Measurements from ENCODE around the gene GRPEL1.

Gene GRPEL1

GRCh38 chr4:7067452-7068278, at the start of gene GRPEL1:
Gene GRPEL1 (minus strand): TSS chr4:7068064. CDS start chr4:7068032, 32 bp downstream.
- no peak for TF ChIP-seq ZNF274 (IDR thresholded peaks at IDR 0.05; ENCODE audit: low read depth, low read length)

GRCh38 chr4:7116705-7117104, 48.8 kb upstream of the GRPEL1 start:
- TF ChIP-seq ZNF274 (IDR thresholded peaks at IDR 0.05; ENCODE audit: low read depth, low read length) = no peak
- H3K4me3 ChIP-seq (ENCODE audit: low read length) = no peak overlapping the region

More at GRCh38 chr4:7067452-7068278, at the start of gene GRPEL1:
- H3K4me3 ChIP-seq (ENCODE audit: low read length) = peak within 1 kb of the TSS; percentile 86

DNA sequence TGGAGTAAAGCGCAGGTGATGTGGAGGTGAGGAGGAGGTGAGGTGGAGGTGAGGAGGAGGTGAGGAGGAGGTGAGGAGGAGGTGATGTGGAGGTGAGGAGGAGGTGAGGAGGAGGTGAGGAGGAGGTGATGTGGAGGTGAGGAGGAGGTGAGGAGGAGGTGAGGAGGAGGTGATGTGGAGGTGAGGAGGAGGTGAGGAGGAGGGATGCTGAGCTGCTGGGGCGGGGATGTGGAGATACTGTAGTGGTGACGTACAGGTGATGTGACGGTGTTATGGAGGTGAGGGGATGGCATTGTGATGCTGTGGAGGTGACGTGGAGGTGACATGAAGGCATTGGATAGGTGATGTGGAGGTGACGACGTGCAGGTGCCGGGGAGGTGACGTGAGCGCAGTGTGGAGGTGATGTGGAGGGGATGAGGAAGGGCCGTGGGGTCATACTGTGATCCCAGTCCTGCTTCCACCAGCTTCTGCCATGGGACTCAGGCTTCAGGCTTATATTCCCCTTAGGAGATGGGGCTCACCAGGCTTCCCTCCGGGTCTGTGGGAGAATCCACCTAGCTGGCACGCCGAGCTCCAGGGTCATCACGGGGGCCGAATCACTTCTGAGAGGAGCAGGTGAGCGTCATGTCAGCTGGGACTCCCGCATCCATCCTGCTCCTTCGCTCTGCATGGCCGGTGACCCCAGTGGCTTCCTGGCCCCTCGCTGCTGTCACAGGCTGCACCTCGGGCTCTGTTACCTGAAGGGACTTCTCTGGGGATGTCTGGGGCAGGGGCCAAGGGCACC, 47.9 kb upstream of the GRPEL1 start:
- TF ChIP-seq ZNF274 (IDR thresholded peaks at IDR 0.05; ENCODE audit: low read depth, low read length) = no peak
- H3K4me3 ChIP-seq (ENCODE audit: low read length) = no peak overlapping the region

DNA sequence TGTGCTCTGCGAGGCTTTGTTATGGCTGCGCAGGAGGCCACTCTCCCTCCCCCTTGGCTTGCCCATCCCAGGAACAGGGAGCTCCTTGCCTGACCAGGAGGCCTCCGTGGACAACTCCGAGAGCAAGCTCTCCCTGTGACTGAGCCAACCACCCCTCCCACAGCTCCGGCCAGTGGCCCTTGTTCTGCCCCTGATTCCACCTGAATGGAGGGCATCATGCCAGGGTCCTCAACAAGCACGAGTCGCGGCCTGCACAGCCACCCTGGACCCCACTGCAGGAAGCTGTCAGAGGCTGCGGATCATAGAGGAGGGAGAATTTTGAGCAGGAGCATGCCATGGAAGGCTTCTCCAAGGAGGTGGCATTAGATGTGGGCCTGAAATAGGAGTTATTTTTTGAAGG, 44.8 kb upstream of the GRPEL1 start:
- no peak for TF ChIP-seq ZNF274 (IDR thresholded peaks at IDR 0.05; ENCODE audit: low read depth, low read length)
- no peak overlapping the region for H3K4me3 ChIP-seq (ENCODE audit: low read length)

GRCh38 chr4:7111441-7111840, 43.6 kb upstream of the GRPEL1 start:
- no peak overlapping the region for H3K4me3 ChIP-seq (ENCODE audit: low read length)
- TF ChIP-seq ZNF274 (IDR thresholded peaks at IDR 0.05; ENCODE audit: low read depth, low read length) = no peak

DNA sequence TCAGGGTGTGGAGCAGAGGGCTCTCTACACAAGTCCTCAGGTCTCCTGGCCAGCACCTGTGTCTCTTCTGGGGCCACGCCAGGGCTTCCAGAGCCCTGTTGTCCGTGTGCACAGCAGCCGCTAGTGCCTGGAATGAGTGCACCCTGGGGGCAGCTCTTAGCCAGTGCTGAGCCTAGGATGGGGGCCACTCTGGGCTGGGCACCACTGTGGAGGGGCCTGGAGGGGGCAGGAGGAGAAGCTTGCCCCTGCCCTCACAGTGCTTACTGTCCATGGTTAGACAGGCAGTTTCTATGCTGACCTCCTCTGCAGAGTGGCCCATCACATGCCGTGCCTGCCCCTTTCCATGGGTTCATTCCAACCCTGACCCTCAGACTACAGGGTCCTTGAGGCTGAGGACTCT, 42.7 kb upstream of the GRPEL1 start:
- TF ChIP-seq ZNF274 (IDR thresholded peaks at IDR 0.05; ENCODE audit: low read depth, low read length) = no peak
- H3K4me3 ChIP-seq (ENCODE audit: low read length) = no peak overlapping the region

DNA sequence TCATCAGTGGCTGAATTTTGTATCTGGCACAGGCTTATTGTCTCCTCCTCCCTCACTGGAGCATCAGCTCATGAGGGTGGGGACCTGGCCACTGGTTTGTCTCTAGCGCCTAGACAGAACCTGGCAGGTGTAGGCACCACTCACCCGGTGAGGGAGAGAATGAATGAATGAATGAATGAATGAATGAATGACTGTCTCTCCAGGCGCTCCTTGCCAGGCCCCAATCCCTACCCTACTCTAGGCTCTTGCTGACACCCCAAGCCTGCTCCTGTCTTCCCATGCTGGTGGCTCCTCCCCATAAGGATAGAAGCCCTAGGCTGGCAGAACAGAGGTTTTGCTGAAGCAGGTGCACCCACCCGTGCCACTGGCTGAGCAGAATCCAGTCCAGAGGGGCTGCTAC, 41.3 kb upstream of the GRPEL1 start:
- TF ChIP-seq ZNF274 (IDR thresholded peaks at IDR 0.05; ENCODE audit: low read depth, low read length) = no peak
- H3K4me3 ChIP-seq (ENCODE audit: low read length) = no peak overlapping the region

DNA sequence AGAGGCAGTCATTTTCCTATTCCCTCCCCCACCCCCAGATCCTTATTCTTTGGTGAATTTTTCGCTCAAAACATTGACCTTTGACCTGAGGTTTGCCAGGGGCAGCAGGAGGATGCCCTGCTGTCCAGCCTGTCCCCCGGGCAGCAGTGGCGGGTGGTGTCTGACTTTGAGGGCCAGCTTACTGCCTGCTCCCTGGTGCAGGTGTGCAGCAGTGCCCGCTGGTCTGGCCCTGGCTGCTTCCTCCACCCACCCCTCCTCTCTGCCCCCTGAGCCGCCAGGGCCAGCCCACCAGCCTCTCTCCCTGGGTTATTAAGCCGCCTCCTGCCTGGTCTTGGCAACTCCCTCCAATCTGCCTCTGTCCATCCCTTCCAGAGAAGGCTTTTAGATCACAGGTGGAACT, 40.8 kb upstream of the GRPEL1 start:
- no peak overlapping the region for H3K4me3 ChIP-seq (ENCODE audit: low read length)
- TF ChIP-seq ZNF274 (IDR thresholded peaks at IDR 0.05; ENCODE audit: low read depth, low read length) = no peak

- no peak overlapping the region for H3K4me3 ChIP-seq (ENCODE audit: low read length)
- no peak for TF ChIP-seq ZNF274 (IDR thresholded peaks at IDR 0.05; ENCODE audit: low read depth, low read length)
Measured at GRCh38 chr4:7108046-7108625, 40.3 kb upstream of the GRPEL1 start.

DNA sequence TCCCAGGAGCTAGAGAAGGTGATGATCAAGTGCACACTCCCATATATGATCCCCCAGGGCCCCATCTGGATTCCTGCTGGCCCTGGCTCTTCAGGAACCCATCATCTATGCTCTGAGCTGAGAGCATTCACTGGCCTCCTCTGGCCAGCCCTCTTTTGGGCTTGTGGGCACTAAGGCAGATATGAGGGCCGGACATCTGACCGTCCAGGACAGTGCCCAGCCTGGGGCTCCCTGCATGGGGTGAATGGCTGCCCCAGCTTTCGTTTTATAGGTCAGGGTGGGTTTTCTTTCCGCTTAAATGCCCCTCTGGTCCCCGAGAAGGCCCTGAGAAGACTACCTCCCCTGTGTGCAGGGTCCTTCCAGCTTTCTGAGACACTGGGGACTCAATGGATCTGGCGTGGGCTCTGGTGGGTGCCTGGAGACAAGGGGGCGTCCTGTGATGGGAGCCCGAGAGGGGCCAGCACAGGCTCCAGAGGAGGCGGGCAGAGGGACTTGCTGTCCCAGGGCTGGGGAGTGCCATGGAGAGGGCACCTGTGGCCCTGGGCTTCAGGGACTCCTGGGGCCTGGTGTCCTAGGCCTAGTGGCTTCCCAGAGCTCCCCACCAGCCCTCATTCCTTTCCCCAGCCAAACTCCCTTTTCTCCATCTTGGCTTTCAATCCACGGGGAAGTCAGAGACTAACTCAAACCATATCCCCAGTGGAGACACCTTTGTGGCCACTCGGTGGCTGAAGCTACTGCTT, 39.5 kb upstream of the GRPEL1 start:
- TF ChIP-seq ZNF274 (IDR thresholded peaks at IDR 0.05; ENCODE audit: low read depth, low read length) = no peak
- no peak overlapping the region for H3K4me3 ChIP-seq (ENCODE audit: low read length)

DNA sequence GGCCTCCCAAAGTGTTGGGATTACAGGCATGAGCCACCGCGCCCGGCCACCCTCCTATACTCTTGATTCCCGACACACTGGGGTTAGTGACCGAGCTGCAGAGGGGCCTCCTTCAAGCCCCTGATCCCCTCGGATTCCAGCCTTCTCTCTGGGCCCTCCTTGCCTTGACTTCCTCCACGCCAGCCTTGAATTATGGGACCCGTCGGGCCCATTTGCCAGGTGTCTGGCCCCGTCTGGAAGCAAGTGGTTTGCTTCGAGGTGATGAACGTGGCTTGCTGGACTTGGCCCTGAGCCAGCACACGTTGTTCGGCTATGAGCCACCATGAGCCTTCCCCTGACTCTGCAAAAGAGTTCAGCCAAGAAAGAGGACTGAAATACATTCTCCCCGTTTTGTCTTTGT, 37.4 kb upstream of the GRPEL1 start:
- no peak for TF ChIP-seq ZNF274 (IDR thresholded peaks at IDR 0.05; ENCODE audit: low read depth, low read length)
- no peak overlapping the region for H3K4me3 ChIP-seq (ENCODE audit: low read length)

- H3K4me3 ChIP-seq (ENCODE audit: low read length) = no peak overlapping the region
- no peak for TF ChIP-seq ZNF274 (IDR thresholded peaks at IDR 0.05; ENCODE audit: low read depth, low read length)
Measured at GRCh38 chr4:7104366-7105031, 36.6 kb upstream of the GRPEL1 start.

GRCh38 chr4:7103607-7104365, 35.9 kb upstream of the GRPEL1 start:
- TF ChIP-seq ZNF274 (IDR thresholded peaks at IDR 0.05; ENCODE audit: low read depth, low read length) = no peak
- no peak overlapping the region for H3K4me3 ChIP-seq (ENCODE audit: low read length)

All from GM08714 (cell line).